DMS153 (cell line): ENCODE measurements around the gene TBC1D10B.
"Not testable (repeated sequence)": the region's sequence is repeated elsewhere in the genome, so short reads cannot be mapped to it uniquely, and the experiment has no call there.

ENCODE experiments used
- DNase-seq: peaks from one replicate; lab custom pipeline; 2025; lab: John Stamatoyannopoulos, UW

TBC1D10B gene

GRCh38 chr16:30354423-30355143 is 15.7 kb downstream of the TBC1D10B start:
- no peak for DNase-seq

GRCh38 chr16:30353438-30354129 is 16.7 kb downstream of the TBC1D10B start:
- DNase-seq = no peak

- no peak for DNase-seq
Measured at GRCh38 chr16:30352488-30353401, 17.5 kb downstream of the TBC1D10B start.

GRCh38 chr16:30351586-30352419 is 18.5 kb downstream of the TBC1D10B start:
- no peak for DNase-seq

GRCh38 chr16:30351001-30351441 is 19.3 kb downstream of the TBC1D10B start:
- no peak for DNase-seq

- DNase-seq = no peak
Measured at GRCh38 chr16:30350134-30350871, 20.0 kb downstream of the TBC1D10B start.

- no peak for DNase-seq
Measured at GRCh38 chr16:30349675-30350074, 20.6 kb downstream of the TBC1D10B start.

GRCh38 chr16:30348929-30349328 is 21.4 kb downstream of the TBC1D10B start:
- no peak for DNase-seq

GRCh38 chr16:30348113-30348512 is 22.2 kb downstream of the TBC1D10B start:
- no peak for DNase-seq

- no peak for DNase-seq
Measured at GRCh38 chr16:30346286-30346685, 24.0 kb downstream of the TBC1D10B start.

GRCh38 chr16:30343491-30343820 is 26.8 kb downstream of the TBC1D10B start:
- not testable (repeated sequence) for DNase-seq

- no peak for DNase-seq
Measured at GRCh38 chr16:30342751-30343490, 27.4 kb downstream of the TBC1D10B start.

- DNase-seq = not testable (repeated sequence)
Measured at GRCh38 chr16:30341971-30342370, 28.3 kb downstream of the TBC1D10B start.

GRCh38 chr16:30340621-30341020 is 29.7 kb downstream of the TBC1D10B start:
- peak; percentile 43 for DNase-seq

GRCh38 chr16:30338715-30339114 is 31.6 kb downstream of the TBC1D10B start:
- not testable (repeated sequence) for DNase-seq

- not testable (repeated sequence) for DNase-seq
Measured at GRCh38 chr16:30337964-30338357, 32.3 kb downstream of the TBC1D10B start.

GRCh38 chr16:30335598-30336474 is 34.5 kb downstream of the TBC1D10B start:
- DNase-seq = no peak

GRCh38 chr16:30335028-30335597 is 35.2 kb downstream of the TBC1D10B start:
- DNase-seq = peak; percentile 56

- peak; percentile 58 for DNase-seq
Measured at GRCh38 chr16:30334473-30334989, 35.8 kb downstream of the TBC1D10B start.
